Measurements from ENCODE around the gene STKLD1. TPM values are rescaled to one million over a fixed set of nuclear protein-coding genes. Genes with fewer than 3 reads are reported as not detected.

STKLD1 gene
- total and polyA plus RNA-seq, 9 of the 15 experiments (the other 6 are each of a cell fraction or from before 2014, with no cell fraction given): 0.10 to 0.65 (median 0.33) TPM; not detected in 2

DNA sequence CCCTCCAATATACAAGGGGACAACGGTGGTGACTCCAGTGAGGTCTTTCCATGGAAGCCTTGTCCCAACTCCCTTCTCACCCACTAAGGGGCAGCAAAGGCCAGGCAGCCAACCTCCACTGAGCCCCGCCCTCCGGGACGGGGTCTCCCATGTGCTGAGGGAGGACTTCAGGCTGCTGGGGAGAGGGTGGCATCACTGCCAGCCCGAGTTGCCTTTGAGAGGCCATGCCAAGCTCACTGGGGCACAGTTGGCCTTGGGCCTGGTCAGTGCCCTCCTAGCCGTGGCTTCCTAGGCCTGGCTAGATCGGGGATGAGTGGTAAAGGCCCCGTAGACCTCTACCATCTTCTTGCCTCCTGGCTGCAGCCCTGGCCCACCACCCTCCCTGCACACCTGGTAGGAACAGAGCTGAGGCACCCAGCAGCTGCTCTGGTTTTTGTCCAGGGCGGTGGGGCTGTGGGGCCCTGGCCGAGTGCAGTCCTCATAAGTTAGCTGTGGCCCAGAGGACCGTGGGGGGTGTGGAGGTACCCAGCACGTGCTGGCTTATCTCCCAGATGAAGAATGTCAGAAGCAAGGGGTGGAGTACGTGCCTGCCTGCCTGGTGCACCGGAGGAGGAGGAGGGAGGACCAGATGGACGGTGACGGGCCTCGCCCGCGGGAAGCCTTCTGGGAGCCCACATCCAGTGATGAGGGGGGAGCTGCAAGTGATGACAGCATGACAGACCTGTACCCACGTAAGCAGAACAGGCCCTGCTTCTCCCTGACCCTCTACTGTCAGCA lies 16.6 kb upstream of the STKLD1 start (continued):
- TF ChIP-seq, protein P1, sequence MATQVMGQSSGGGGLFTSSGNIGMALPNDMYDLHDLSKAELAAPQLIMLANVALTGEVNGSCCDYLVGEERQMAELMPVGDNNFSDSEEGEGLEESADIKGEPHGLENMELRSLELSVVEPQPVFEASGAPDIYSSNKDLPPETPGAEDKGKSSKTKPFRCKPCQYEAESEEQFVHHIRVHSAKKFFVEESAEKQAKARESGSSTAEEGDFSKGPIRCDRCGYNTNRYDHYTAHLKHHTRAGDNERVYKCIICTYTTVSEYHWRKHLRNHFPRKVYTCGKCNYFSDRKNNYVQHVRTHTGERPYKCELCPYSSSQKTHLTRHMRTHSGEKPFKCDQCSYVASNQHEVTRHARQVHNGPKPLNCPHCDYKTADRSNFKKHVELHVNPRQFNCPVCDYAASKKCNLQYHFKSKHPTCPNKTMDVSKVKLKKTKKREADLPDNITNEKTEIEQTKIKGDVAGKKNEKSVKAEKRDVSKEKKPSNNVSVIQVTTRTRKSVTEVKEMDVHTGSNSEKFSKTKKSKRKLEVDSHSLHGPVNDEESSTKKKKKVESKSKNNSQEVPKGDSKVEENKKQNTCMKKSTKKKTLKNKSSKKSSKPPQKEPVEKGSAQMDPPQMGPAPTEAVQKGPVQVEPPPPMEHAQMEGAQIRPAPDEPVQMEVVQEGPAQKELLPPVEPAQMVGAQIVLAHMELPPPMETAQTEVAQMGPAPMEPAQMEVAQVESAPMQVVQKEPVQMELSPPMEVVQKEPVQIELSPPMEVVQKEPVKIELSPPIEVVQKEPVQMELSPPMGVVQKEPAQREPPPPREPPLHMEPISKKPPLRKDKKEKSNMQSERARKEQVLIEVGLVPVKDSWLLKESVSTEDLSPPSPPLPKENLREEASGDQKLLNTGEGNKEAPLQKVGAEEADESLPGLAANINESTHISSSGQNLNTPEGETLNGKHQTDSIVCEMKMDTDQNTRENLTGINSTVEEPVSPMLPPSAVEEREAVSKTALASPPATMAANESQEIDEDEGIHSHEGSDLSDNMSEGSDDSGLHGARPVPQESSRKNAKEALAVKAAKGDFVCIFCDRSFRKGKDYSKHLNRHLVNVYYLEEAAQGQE (IDR thresholded peaks at IDR 0.05; ENCODE audit: borderline replicate concordance): peak; percentile 45; the same call in 1 of the 2 replicates
- TF ChIP-seq, protein P1 (CRISPR knock-in tag; IDR thresholded peaks at IDR 0.05; ENCODE audit: low read depth): no peak
- TF ChIP-seq ZFX (CRISPR knock-in tag; IDR thresholded peaks at IDR 0.05): peak; percentile 37; the same call in 1 of the 2 replicates
- TF ChIP-seq, protein P2, sequence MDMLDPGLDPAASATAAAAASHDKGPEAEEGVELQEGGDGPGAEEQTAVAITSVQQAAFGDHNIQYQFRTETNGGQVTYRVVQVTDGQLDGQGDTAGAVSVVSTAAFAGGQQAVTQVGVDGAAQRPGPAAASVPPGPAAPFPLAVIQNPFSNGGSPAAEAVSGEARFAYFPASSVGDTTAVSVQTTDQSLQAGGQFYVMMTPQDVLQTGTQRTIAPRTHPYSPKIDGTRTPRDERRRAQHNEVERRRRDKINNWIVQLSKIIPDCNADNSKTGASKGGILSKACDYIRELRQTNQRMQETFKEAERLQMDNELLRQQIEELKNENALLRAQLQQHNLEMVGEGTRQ (CRISPR knock-in tag; IDR thresholded peaks at IDR 0.05): peak; percentile 34; the same call in 1 of the 2 replicates
- TF ChIP-seq RAD21 (CRISPR knock-in tag; conservative IDR thresholded peaks at IDR 0.05 in 1 of 2, IDR thresholded peaks at IDR 0.05 in 1 of 2): peak; percentile 51 to 76
- TF ChIP-seq BCOR (IDR thresholded peaks at IDR 0.05): no peak
- TF ChIP-seq ZNF830 (CRISPR knock-in tag; IDR thresholded peaks at IDR 0.05): no peak
- TF ChIP-seq MAFG (tag; conservative IDR thresholded peaks at IDR 0.05): no peak
- TF ChIP-seq ZNF217 (CRISPR knock-in tag; IDR thresholded peaks at IDR 0.05): no peak
- TF ChIP-seq, protein P3, sequence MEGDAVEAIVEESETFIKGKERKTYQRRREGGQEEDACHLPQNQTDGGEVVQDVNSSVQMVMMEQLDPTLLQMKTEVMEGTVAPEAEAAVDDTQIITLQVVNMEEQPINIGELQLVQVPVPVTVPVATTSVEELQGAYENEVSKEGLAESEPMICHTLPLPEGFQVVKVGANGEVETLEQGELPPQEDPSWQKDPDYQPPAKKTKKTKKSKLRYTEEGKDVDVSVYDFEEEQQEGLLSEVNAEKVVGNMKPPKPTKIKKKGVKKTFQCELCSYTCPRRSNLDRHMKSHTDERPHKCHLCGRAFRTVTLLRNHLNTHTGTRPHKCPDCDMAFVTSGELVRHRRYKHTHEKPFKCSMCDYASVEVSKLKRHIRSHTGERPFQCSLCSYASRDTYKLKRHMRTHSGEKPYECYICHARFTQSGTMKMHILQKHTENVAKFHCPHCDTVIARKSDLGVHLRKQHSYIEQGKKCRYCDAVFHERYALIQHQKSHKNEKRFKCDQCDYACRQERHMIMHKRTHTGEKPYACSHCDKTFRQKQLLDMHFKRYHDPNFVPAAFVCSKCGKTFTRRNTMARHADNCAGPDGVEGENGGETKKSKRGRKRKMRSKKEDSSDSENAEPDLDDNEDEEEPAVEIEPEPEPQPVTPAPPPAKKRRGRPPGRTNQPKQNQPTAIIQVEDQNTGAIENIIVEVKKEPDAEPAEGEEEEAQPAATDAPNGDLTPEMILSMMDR (IDR thresholded peaks at IDR 0.05 in 2 of 3, conservative IDR thresholded peaks at IDR 0.05 in 1 of 3; ENCODE audit: insufficient read depth in 2 of 3, low read depth in 1 of 3, low read length in 3 of 3): peak; percentile 70 to 71 (median 70)
- TF ChIP-seq ZNF140 (CRISPR knock-in tag; IDR thresholded peaks at IDR 0.05): no peak
- TF ChIP-seq, protein P4, sequence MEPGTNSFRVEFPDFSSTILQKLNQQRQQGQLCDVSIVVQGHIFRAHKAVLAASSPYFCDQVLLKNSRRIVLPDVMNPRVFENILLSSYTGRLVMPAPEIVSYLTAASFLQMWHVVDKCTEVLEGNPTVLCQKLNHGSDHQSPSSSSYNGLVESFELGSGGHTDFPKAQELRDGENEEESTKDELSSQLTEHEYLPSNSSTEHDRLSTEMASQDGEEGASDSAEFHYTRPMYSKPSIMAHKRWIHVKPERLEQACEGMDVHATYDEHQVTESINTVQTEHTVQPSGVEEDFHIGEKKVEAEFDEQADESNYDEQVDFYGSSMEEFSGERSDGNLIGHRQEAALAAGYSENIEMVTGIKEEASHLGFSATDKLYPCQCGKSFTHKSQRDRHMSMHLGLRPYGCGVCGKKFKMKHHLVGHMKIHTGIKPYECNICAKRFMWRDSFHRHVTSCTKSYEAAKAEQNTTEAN (CRISPR knock-in tag; IDR thresholded peaks at IDR 0.05): no peak
- TF ChIP-seq ZNF766 (CRISPR knock-in tag; conservative IDR thresholded peaks at IDR 0.05): no peak

Measured in K562 (cell line).